Myocyte (in vitro differentiated cells): ENCODE results near the gene RAPGEFL1. TPM values are rescaled to one million over a fixed set of nuclear protein-coding genes. Genes with fewer than 3 reads are reported as not detected.
"Not testable (repeated sequence)": the region's sequence is repeated elsewhere in the genome, so short reads cannot be mapped to it uniquely, and the experiment has no call there.

Experiments
- DNase-seq: peaks from one replicate; pipeline ENCODE4 v3.0.0-alpha.2; 2012; ENCODE audit warnings: low read depth
- polyA plus RNA-seq: library from polyadenylated mRNA; unstranded; fragments of >200 nt; gene quantifications from one replicate; pipeline ENCODE4 v1.2.1, GENCODE V29; 2012; ENCODE audit warnings: missing spikeins
- total RNA-seq: library from RNA; depleted of rRNA; stranded (reverse); fragments of >200 nt; gene quantifications from 2 replicates; pipeline ENCODE4 v1.2.3, GENCODE V29; 2014

RAPGEFL1 gene
- total RNA-seq = 1.1 and 1.9 TPM in 2 replicates
- 3.2 TPM for polyA plus RNA-seq

GRCh38 chr17:40177275-40177874 lies at the start of gene RAPGEFL1:
Gene RAPGEFL1, plus strand, starts transcription at chr17:40177470. Its CDS starts 392 bp downstream, at chr17:40177862.
- no peak for DNase-seq

GRCh38 chr17:40129498-40129897 lies 47.8 kb upstream of the RAPGEFL1 start:
- no peak for DNase-seq

GRCh38 chr17:40130352-40131042 lies 46.8 kb upstream of the RAPGEFL1 start:
- no peak for DNase-seq

GRCh38 chr17:40134184-40134583 lies 43.1 kb upstream of the RAPGEFL1 start:
- DNase-seq = no peak

- DNase-seq = no peak
Observed at GRCh38 chr17:40135817-40136216, 41.5 kb upstream of the RAPGEFL1 start.

- no peak for DNase-seq
Observed at GRCh38 chr17:40139566-40140058, 37.7 kb upstream of the RAPGEFL1 start.

- not testable (repeated sequence) for DNase-seq
Observed at GRCh38 chr17:40143166-40143565, 34.1 kb upstream of the RAPGEFL1 start.

- no peak for DNase-seq
Observed at GRCh38 chr17:40145476-40145875, 31.8 kb upstream of the RAPGEFL1 start.

- no peak for DNase-seq
Observed at GRCh38 chr17:40148527-40148926, 28.7 kb upstream of the RAPGEFL1 start.

- no peak for DNase-seq
Observed at GRCh38 chr17:40150276-40150675, 27.0 kb upstream of the RAPGEFL1 start.

GRCh38 chr17:40151414-40151963 lies 25.8 kb upstream of the RAPGEFL1 start:
- no peak for DNase-seq

- DNase-seq = no peak
Observed at GRCh38 chr17:40153603-40154236, 23.6 kb upstream of the RAPGEFL1 start.

- no peak for DNase-seq
Observed at GRCh38 chr17:40157973-40158372, 19.3 kb upstream of the RAPGEFL1 start.

- DNase-seq = no peak
Observed at GRCh38 chr17:40158438-40159013, 18.7 kb upstream of the RAPGEFL1 start.

- no peak for DNase-seq
Observed at GRCh38 chr17:40159456-40159855, 17.8 kb upstream of the RAPGEFL1 start.

GRCh38 chr17:40167685-40168261 lies 9.5 kb upstream of the RAPGEFL1 start:
- DNase-seq = no peak

GRCh38 chr17:40168262-40168832 lies 8.9 kb upstream of the RAPGEFL1 start:
- DNase-seq = peak; percentile 62

GRCh38 chr17:40170325-40170724 lies 6.9 kb upstream of the RAPGEFL1 start:
- DNase-seq = no peak

GRCh38 chr17:40171750-40172149 lies 5.5 kb upstream of the RAPGEFL1 start:
- DNase-seq = peak; percentile 44

GRCh38 chr17:40173091-40173777 lies 4.0 kb upstream of the RAPGEFL1 start:
- DNase-seq = no peak
